Thoracic aorta (tissue), 2 donors: ENCODE results near the gene CLN5. TPM values are rescaled to one million over a fixed set of nuclear protein-coding genes. Genes with fewer than 3 reads are reported as not detected.

Experiments used
- ATAC-seq: fragments of 150-250 bp; one replicate; pipeline ENCODE4 v1.8.0; 2017; ENCODE audit warnings: low read depth; ENCODE audit not compliant: insufficient number of reproducible peaks, low FRiP score
- DNase-seq: peaks from one replicate; pipeline ENCODE4 v3.0.0-alpha.2; 2020; ENCODE audit warnings: low spot score
- H3K27ac ChIP-seq, 2 donors: fragments of 200-600 bp; sonication (generic); 1 replicate in 1 of 2; 2 replicates in 1 of 2; pipeline ENCODE4 v1.5.1; 2016; ENCODE audit warnings: mild to moderate bottlenecking in 2 of 2, moderate library complexity in 2 of 2
- H3K27me3 ChIP-seq: fragments of 200-600 bp; sonication (generic); replicated peaks from 2 replicates; pipeline ENCODE4 v1.6.0; 2016; ENCODE audit warnings: mild to moderate bottlenecking; ENCODE audit not compliant: insufficient read depth
- H3K36me3 ChIP-seq: fragments of 200-600 bp; sonication (generic); one replicate; pipeline ENCODE4 v1.5.1; 2016
- H3K4me1 ChIP-seq, 2 donors: fragments of 200-600 bp; sonication (generic); 1 replicate in 1 of 2; 2 replicates in 1 of 2; pipeline versions ENCODE4 v1.5.1 to v1.6.0; 2016; ENCODE audit warnings: low read depth in 2 of 2, mild to moderate bottlenecking in 1 of 2; ENCODE audit not compliant: control insufficient read depth in 1 of 2
- H3K4me3 ChIP-seq: fragments of 200-600 bp; sonication (generic); 2 replicates; pipeline ENCODE4 v1.5.1; 2016; ENCODE audit warnings: mild to moderate bottlenecking
- H3K9me3 ChIP-seq: fragments of 200-600 bp; sonication (generic); 2 replicates; pipeline ENCODE4 v1.5.1; 2016
- total RNA-seq, 2 donors: library from RNA; depleted of rRNA; stranded (reverse); fragments of >200 nt; gene quantifications; one replicate each; pipeline versions ENCODE4 v1.1.0 to v1.2.3, GENCODE V29; 2016
- TF ChIP-seq, protein P1 (sequence below): fragments of 200-600 bp; sonication (generic); IDR thresholded peaks from one replicate; pipeline ENCODE4 v1.5.1; 2019; ENCODE audit warnings: antibody characterized with exemption

Gene CLN5
- total RNA-seq, 2 donors from 2014 or later: 21.4 to 29.1 TPM

- H3K27ac ChIP-seq: peak overlapping the region; percentile 8 to 94
- H3K4me3 ChIP-seq: peak overlapping the region; percentile 87
- H3K4me1 ChIP-seq: peaks cover 0 to 24% of the 10 kb centered on the region in 2 donors
- ATAC-seq: no peak
- H3K36me3 ChIP-seq: peaks cover 3% of the 10 kb centered on the region
- TF ChIP-seq, protein P1, sequence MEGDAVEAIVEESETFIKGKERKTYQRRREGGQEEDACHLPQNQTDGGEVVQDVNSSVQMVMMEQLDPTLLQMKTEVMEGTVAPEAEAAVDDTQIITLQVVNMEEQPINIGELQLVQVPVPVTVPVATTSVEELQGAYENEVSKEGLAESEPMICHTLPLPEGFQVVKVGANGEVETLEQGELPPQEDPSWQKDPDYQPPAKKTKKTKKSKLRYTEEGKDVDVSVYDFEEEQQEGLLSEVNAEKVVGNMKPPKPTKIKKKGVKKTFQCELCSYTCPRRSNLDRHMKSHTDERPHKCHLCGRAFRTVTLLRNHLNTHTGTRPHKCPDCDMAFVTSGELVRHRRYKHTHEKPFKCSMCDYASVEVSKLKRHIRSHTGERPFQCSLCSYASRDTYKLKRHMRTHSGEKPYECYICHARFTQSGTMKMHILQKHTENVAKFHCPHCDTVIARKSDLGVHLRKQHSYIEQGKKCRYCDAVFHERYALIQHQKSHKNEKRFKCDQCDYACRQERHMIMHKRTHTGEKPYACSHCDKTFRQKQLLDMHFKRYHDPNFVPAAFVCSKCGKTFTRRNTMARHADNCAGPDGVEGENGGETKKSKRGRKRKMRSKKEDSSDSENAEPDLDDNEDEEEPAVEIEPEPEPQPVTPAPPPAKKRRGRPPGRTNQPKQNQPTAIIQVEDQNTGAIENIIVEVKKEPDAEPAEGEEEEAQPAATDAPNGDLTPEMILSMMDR: no peak
- H3K9me3 ChIP-seq: no peaks in the 10 kb centered on the region
- no peak for DNase-seq
- no peaks in the 10 kb centered on the region for H3K27me3 ChIP-seq
These were observed 1.6 kb downstream of the CLN5 start for GRCh38 chr13:76993473-76993872.

- Histone ChIP-seq H3K4me1 (peaks cover 0 to 24% of the 10 kb centered on the region in 2 donors), H3K36me3 (peaks cover 8% of the 10 kb centered on the region), H3K27me3 (no peaks in the 10 kb centered on the region), H3K27ac (peak overlapping the region in 1 of 2 donors; percentile 2), H3K9me3 (no peaks in the 10 kb centered on the region), H3K4me3 (no peak overlapping the region)
- TF ChIP-seq, protein P1: no peak
- ATAC-seq (no peak), DNase-seq (no peak)
These were observed 2.4 kb downstream of the CLN5 start for GRCh38 chr13:76994281-76994680.

DNA sequence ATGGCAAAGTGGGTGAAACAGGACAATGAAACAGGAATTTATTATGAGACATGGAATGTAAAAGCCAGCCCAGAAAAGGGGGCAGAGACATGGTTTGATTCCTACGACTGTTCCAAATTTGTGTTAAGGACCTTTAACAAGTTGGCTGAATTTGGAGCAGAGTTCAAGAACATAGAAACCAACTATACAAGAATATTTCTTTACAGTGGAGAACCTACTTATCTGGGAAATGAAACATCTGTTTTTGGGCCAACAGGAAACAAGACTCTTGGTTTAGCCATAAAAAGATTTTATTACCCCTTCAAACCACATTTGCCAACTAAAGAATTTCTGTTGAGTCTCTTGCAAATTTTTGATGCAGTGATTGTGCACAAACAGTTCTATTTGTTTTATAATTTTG is 8.6 kb downstream of the CLN5 start:
- peaks cover 22% of the 10 kb centered on the region for H3K36me3 ChIP-seq
- peaks cover 9 to 42% of the 10 kb centered on the region in 2 donors for H3K4me1 ChIP-seq
- H3K4me3 ChIP-seq: no peak overlapping the region
- H3K9me3 ChIP-seq: no peaks in the 10 kb centered on the region
- DNase-seq (no peak), ATAC-seq (no peak)
- H3K27ac ChIP-seq: peak overlapping the region in 1 of 2 donors; percentile 16
- no peaks in the 10 kb centered on the region for H3K27me3 ChIP-seq
- TF ChIP-seq, protein P1: no peak

GRCh38 chr13:77001540-77001939 is 9.7 kb downstream of the CLN5 start:
- Histone ChIP-seq H3K4me1 (peaks cover 9 to 50% of the 10 kb centered on the region in 2 donors), H3K4me3 (no peak overlapping the region), H3K9me3 (no peaks in the 10 kb centered on the region), H3K27me3 (no peaks in the 10 kb centered on the region), H3K27ac (no peak overlapping the region), H3K36me3 (peaks cover 22% of the 10 kb centered on the region)
- TF ChIP-seq, protein P1: no peak
- ATAC-seq: no peak
- no peak for DNase-seq

GRCh38 chr13:77001963-77002587 is 10.2 kb downstream of the CLN5 start:
- no peak overlapping the region for H3K4me3 ChIP-seq
- TF ChIP-seq, protein P1: no peak
- no peaks in the 10 kb centered on the region for H3K9me3 ChIP-seq
- H3K27me3 ChIP-seq: no peaks in the 10 kb centered on the region
- DNase-seq (no peak), ATAC-seq (no peak)
- H3K4me1 ChIP-seq: peaks cover 9 to 54% of the 10 kb centered on the region in 2 donors
- H3K27ac ChIP-seq: peak overlapping the region in 1 of 2 donors; percentile 19
- peaks cover 21% of the 10 kb centered on the region for H3K36me3 ChIP-seq
